Activated CD8-positive, alpha-beta T cell treated with anti-CD3 and anti-CD28 coated beads, Interleukin-2, amount 10 ng/mL, durations not matched to agents 7 days and 5 days (primary cell): ENCODE data around the gene SLC22A17. TPM values are rescaled to one million over a fixed set of nuclear protein-coding genes. Genes with fewer than 3 reads are reported as not detected.

ENCODE experiments used
- ATAC-seq: fragments of 150-1000 bp; cut with Tn5 transposase; one replicate; pipeline ENCODE4 v1.10.0; 2021; ENCODE audit warnings: moderate library complexity
- CTCF ChIA-PET: fragments of 350-600 bp; sonication (Branson Sonifier 250); formaldehyde crosslinking; loops from one replicate; lab custom pipeline; 2021; ENCODE audit warnings: antibody characterized with exemption; lab: Charles Lee
- POLR2A ChIA-PET: fragments of 350-600 bp; sonication (Branson Sonifier 250); formaldehyde crosslinking; loops from one replicate; lab custom pipeline; 2021; ENCODE audit warnings: antibody characterized with exemption; lab: Charles Lee
- DNase-seq: peaks from one replicate; pipeline ENCODE4 v3.0.0-alpha.2; 2020
- H3K27ac Mint-ChIP-seq: one replicate; pipeline ENCODE4 v1.8.0; 2021; ENCODE audit warnings: mild to moderate bottlenecking, mixed read lengths
- H3K27me3 Mint-ChIP-seq: one replicate; pipeline ENCODE4 v1.8.0; 2021; ENCODE audit warnings: low read depth, mixed read lengths
- H3K36me3 Mint-ChIP-seq: one replicate; pipeline ENCODE4 v1.8.0; 2021; ENCODE audit warnings: low read depth, mixed read lengths
- H3K4me1 Mint-ChIP-seq: one replicate; pipeline ENCODE4 v1.8.0; 2021; ENCODE audit warnings: low read depth, mixed read lengths
- H3K4me3 Mint-ChIP-seq: one replicate; pipeline ENCODE4 v1.8.0; 2021; ENCODE audit warnings: mild to moderate bottlenecking, mixed read lengths
- H3K9me3 Mint-ChIP-seq: one replicate; pipeline ENCODE4 v1.8.0; 2022; ENCODE audit warnings: mixed read lengths; ENCODE audit not compliant: insufficient read depth
- total RNA-seq, 2 experiments: library from RNA; stranded (reverse); gene quantifications; one replicate each; pipeline ENCODE4 v1.2.3, GENCODE V29; 2021

The SLC22A17 gene
- total RNA-seq, 2 experiments from 2014 or later = 0.94 to 1.1 TPM

DNA sequence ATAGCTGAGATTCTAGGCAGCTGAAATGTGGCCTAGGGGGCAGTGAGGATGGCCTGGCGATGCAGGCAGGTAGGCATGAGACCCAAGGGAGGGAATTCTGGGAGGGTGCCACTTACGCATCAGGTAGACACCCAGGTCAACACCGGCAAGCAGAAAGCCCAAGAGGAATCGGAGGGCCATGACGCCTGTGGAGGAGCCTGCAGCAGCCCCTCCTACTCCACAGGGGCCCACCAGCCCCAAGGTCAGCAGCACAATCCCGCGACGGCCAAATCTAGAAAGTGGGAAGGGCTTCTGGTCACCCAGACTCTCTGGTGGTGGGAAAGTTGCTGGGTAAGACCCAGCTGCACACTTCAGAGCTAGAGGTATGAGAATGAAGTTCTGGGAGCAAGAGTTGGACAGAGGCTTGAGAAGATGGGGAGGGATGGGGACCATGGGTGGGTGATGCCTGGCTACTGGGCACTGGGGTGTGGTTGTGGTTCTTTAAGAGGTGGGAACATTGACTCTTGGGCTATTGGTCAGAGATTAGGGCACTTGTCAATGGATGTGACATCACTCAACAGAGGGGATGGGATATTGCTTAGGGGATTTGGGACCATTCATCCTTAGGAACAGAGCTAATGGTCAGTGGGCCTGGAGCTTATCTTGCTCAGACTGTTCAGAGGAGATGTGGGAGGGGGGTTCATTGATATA, 3.4 kb downstream of the SLC22A17 start:
- Mint-ChIP-seq H3K27ac (no peak overlapping the region), H3K27me3 (peaks cover 32% of the 10 kb centered on the region), H3K36me3 (no peaks in the 10 kb centered on the region), H3K4me1 (peaks cover 9% of the 10 kb centered on the region), H3K9me3 (no peaks in the 10 kb centered on the region), H3K4me3 (no peak overlapping the region)
- ChIA-PET POLR2A (no interaction called here), CTCF (interaction anchor here (1.2 kb wide), 1 partner anchor 22 kb away, joined by 3 read pairs; no protein-coding TSS in a partner anchor)
- DNase-seq (no peak), ATAC-seq (no peak)

DNA sequence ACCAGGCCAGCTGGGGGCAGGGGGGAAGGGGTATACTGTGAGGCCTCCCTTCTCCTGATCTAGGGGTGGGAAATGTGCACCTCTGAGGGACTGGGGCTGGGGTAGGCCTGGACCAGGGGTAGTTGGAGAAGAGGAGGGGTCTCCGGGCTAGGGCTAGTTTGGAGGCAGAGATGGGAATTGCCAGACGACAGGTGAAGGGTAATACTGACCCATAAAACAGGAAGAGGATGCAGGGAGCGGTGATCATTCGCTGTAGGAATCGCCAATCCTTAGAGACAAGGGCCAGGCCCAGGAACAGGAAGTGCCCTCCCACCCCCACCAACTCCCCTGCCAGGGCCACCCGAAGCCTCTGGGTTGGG, 4.4 kb downstream of the SLC22A17 start:
- no peaks in the 10 kb centered on the region for H3K36me3 Mint-ChIP-seq
- H3K9me3 Mint-ChIP-seq = no peaks in the 10 kb centered on the region
- ChIA-PET CTCF (no interaction called here), POLR2A (no interaction called here)
- peaks cover 24% of the 10 kb centered on the region for H3K27me3 Mint-ChIP-seq
- H3K4me3 Mint-ChIP-seq = no peak overlapping the region
- DNase-seq (no peak), ATAC-seq (no peak)
- peaks cover 9% of the 10 kb centered on the region for H3K4me1 Mint-ChIP-seq
- no peak overlapping the region for H3K27ac Mint-ChIP-seq

DNA sequence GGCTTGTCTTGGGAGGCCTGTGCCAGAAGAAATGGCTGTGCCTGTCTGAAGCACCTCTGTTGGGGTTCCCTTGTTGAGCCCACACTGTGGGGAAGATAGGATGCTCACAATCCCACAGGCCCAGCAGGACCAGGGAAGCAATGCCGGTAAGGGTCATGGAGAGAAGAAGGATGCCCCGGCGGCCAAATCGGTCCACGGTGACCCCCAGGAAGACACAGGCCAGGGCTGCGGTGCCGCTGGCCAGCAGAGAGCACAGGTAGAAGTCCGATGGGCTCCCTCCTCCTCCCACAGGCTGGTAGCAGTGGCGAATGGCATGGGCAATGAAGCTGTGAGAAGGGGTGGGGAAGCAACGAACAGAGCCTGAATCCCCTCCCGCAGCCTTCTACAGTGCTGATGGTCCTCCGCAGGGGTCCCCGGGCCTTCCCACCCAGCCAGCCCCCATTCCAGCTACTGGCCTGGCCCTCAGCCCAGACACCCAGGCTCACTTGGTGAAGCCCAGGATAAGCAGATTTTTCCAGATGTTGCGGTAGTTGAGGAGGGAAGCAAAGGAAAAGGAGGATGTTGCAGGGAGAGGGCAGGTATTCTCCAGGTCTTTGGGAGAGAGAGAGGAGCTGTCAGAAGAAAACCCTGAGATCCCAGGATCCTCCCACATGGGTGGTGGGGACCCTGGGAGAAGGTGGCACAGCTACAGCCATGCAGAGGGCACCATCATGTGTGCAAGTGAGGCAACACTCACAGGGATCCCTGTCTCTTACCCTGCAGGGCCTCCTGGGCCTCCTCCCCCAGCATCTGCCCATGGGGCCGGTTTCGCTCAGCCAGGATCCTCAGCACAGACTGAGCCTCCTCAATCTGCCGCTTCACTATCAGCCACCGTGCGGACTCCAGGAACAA, 5.0 kb downstream of the SLC22A17 start:
- H3K27me3 Mint-ChIP-seq = peaks cover 18% of the 10 kb centered on the region
- POLR2A ChIA-PET = no interaction called here
- H3K36me3 Mint-ChIP-seq = no peaks in the 10 kb centered on the region
- no peak overlapping the region for H3K4me3 Mint-ChIP-seq
- ATAC-seq (no peak), DNase-seq (no peak)
- H3K4me1 Mint-ChIP-seq = peaks cover 4% of the 10 kb centered on the region
- H3K27ac Mint-ChIP-seq = no peak overlapping the region
- CTCF ChIA-PET = no interaction called here
- H3K9me3 Mint-ChIP-seq = no peaks in the 10 kb centered on the region

DNA sequence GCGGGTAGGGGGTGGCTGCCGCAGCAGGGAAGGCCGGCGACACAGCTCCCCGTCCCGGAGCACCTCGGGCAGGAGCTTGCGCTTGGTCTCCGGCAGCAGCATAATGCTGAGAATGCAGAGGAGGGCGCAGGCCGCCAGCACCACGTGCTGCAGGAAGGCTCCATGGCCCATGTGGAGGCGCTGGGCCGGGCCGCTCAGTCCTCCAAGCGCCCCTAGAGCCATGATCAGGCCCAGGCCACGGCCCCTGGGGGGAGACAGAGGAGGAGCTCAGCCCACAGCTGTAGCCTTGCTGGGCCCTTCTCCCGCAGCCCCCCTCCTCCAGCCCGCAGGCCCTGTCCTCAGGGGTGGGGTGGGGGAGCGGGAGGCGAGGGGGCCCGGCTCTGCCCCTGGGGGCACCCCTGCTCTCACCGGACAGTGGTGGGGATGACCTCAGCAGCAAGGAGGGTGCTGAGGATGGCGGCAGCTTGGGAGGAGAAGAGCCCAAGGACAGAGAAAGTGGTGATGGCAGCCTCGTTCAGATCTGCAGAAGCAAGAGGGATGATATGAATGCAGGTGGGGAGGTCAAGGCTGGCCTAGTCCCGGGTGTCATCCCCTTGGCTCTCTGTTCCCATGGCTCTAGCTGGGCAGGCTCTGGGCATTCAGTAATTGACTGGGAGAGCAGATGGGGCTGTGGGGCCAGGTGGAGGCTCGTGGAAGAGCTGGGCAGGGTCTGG, 5.8 kb downstream of the SLC22A17 start:
- CTCF ChIA-PET = interaction anchor here (2.0 kb wide), 1 partner anchor 33 kb away, joined by 8 read pairs; no protein-coding TSS in a partner anchor
- Mint-ChIP-seq H3K9me3 (no peaks in the 10 kb centered on the region), H3K27me3 (peaks cover 18% of the 10 kb centered on the region), H3K4me3 (no peak overlapping the region), H3K36me3 (no peaks in the 10 kb centered on the region), H3K4me1 (peaks cover 4% of the 10 kb centered on the region), H3K27ac (no peak overlapping the region)
- ATAC-seq = no peak
- POLR2A ChIA-PET = no interaction called here
- no peak for DNase-seq

DNA sequence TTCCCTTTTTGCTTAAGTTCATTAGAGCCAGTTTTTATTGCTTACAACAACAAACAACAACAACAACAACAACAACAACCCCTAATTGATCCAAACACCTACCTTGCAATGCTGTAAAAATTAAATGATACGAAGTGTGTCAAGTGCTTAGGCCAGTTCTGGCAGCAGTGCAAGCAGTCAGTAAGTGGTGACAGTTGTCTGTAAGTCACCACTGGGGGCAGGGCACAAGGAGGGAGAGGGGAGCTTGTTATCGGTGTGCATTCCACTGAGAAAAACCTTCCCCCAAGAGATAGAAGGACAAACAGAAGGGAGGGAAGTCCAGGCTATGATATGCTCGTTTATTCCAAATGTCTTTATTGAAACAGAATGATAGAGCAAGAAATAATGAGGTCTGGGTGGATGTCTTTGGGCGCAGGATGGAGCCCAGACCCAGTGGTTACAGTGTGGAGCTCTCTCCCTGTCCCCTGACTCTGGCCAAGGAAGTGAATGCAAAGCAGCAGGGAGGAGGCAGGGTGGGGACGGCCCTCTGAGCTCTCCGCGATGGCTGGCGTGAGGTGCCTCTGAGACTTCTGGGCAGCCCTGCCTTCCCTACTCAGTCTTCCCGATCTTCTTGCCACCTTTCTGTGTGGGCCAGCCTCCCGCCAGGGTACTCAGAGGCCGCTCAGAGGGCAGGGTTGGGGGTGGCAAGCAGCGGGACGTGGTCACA, 6.5 kb downstream of the SLC22A17 start:
- ATAC-seq = no peak
- no peak for DNase-seq
- Mint-ChIP-seq H3K27me3 (peaks cover 12% of the 10 kb centered on the region), H3K36me3 (no peaks in the 10 kb centered on the region), H3K4me1 (peaks cover 1% of the 10 kb centered on the region), H3K27ac (no peak overlapping the region), H3K4me3 (no peak overlapping the region), H3K9me3 (no peaks in the 10 kb centered on the region)
- ChIA-PET CTCF (interaction anchor here (1.0 to 2.0 kb wide), 2 partner anchors 19 to 34 kb away, joined by 4 to 8 read pairs; no protein-coding TSS in a partner anchor), POLR2A (no interaction called here)

DNA sequence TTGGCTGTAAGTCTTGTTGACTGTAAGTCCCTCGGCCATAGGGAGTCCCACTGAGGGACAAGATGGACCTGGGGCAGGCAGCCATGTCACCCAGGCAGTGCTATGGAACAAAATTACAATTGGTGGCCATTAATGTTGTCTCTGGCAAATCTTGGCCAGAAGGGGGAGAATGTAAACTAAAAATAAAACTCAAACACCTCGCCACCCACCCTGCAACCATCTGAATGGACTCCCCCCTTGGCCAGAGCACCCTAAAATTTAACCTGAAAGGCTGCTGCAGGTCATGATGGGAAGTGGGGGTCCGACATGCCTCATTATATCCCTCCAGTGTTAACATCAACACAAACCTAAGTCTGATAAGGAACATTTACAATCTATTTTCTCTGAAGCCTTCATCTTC, 8.2 kb downstream of the SLC22A17 start:
- Mint-ChIP-seq H3K4me3 (no peak overlapping the region), H3K27ac (no peak overlapping the region), H3K4me1 (no peaks in the 10 kb centered on the region), H3K27me3 (peaks cover 6% of the 10 kb centered on the region), H3K36me3 (peaks cover 2% of the 10 kb centered on the region), H3K9me3 (peaks cover 4% of the 10 kb centered on the region)
- POLR2A ChIA-PET = interaction anchor here (0.7 kb wide), 1 partner anchor 10 kb away, joined by 3 read pairs; no protein-coding TSS in a partner anchor
- ATAC-seq (no peak), DNase-seq (no peak)
- CTCF ChIA-PET = interaction anchor here (2.5 kb wide), 1 partner anchor 36 kb away, joined by 12 read pairs; no protein-coding TSS in a partner anchor

DNA sequence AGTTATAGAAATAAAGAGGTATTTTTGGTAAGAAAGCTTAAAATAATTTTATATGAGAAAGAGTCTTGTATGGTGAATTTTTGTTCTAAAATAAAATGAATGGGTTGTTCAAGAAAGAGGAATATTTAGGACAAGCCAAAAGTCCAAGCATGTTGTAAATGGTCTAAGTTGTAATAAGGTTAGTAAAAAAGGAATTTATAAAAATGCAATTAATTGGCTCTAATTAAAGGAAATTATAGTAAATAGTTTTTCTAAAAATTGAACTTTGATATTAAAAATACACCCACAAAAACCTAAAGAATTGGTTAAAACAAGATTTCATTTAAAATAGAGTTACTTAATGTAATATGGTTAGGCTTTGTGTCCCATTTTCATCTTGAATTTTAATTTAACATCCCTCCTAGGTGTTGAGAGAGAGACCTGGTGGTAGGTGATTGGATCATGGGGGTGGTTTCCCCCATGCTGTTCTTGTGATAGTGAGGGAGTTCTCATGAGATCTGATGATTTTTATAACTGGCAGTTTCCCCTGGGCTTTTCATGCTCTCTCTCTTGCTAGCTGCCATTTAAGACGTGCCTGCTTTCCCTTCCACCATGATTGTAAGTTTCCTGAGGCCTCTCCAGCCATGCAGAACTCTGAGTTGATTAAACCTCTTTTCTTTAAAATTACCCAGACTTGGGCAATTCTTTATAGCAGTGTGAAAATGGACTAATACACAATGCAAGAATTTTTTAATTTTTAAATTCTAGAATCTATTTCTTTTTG, 13.0 kb downstream of the SLC22A17 start:
- DNase-seq (no peak), ATAC-seq (no peak)
- Mint-ChIP-seq H3K9me3 (peaks cover 4% of the 10 kb centered on the region), H3K27ac (no peak overlapping the region), H3K27me3 (peaks cover 28% of the 10 kb centered on the region), H3K36me3 (peaks cover 5% of the 10 kb centered on the region), H3K4me1 (no peaks in the 10 kb centered on the region), H3K4me3 (no peak overlapping the region)
- ChIA-PET CTCF (interaction anchor here (1.6 kb wide), 1 partner anchor 40 kb away, joined by 9 read pairs; no protein-coding TSS in a partner anchor), POLR2A (no interaction called here)

DNA sequence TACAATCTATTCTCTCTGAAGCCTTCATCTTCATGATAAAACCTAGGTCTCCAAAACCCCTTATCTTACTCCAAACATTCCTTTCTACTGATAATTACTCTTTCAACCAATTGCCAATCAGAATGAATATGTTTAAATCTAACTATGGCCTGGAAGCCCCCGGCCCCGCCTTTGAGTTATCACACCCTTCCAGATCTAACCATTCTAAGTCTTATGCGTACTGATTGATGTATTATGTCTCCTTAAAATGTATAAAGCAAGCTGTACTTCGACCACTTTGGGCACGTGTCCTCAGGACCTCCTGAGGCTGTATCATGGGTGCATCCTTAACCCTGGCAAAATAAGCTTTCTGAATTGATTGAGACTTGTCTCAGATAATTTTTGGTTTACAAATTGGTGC, 17.1 kb downstream of the SLC22A17 start:
- no peak for DNase-seq
- Mint-ChIP-seq H3K4me1 (no peaks in the 10 kb centered on the region), H3K4me3 (no peak overlapping the region), H3K27ac (no peak overlapping the region), H3K9me3 (peaks cover 3% of the 10 kb centered on the region), H3K27me3 (peaks cover 27% of the 10 kb centered on the region), H3K36me3 (peaks cover 5% of the 10 kb centered on the region)
- ChIA-PET CTCF (interaction anchor here (1.4 kb wide), 1 partner anchor 14 kb away, joined by 5 read pairs; the partner anchor contains the start of gene PABPN1), POLR2A (interaction anchor here (0.5 kb wide), 1 partner anchor 547 kb away, joined by 6 read pairs; no protein-coding TSS in a partner anchor)
- ATAC-seq = no peak

DNA sequence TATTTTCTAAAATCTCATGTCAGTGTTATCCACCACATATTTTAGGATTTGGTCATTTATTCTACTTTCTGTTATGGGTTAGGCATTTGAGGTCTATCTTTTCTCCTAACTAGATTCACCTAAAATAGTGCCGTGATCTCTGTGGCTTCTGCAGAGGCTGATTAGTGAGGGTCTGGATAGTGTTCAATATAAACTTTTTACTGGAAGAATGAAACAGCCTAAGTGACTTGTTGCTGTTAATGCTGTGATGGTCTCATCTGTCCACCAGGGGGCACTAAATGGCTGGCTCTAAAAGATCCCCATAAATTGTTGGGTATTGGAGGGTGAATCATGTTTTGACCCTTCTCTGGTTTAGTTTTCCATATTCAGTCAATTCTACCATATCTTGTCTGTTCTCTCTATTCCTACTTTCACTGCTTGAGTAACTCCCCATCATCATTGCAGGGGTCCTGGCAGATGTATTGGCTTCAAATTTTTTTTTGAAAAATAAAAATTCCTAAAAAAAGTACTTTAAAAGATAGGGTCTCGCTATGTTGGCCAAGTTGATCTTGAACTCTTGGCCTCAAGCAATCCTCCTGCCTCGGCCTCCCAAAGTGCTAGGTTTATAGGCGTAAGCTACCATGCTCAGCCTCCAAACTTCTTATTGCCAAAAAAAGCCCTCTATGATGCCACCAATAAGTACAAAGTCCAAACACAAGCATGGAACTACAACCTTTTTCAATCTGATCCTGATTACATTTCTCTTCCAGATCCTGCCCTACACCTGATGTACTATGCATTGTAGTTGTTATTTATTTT, 24.5 kb downstream of the SLC22A17 start:
- peaks cover 29% of the 10 kb centered on the region for H3K36me3 Mint-ChIP-seq
- CTCF ChIA-PET = interaction anchor here (0.6 to 6.5 kb wide), 9 partner anchors 8 to 232 kb away, joined by 3 to 87 read pairs (median 4); partner anchors contain the start of gene CMTM5
- ATAC-seq (peak; percentile 68), DNase-seq (peak; percentile 79)
- POLR2A ChIA-PET = no interaction called here
- H3K27ac Mint-ChIP-seq = no peak overlapping the region
- no peaks in the 10 kb centered on the region for H3K9me3 Mint-ChIP-seq
- H3K4me1 Mint-ChIP-seq = peaks cover 6% of the 10 kb centered on the region
- H3K27me3 Mint-ChIP-seq = no peaks in the 10 kb centered on the region
- no peak overlapping the region for H3K4me3 Mint-ChIP-seq
